Left lung (tissue), 10 donors: Measurements from ENCODE around the gene TBC1D9. TPM values are rescaled to one million over a fixed set of nuclear protein-coding genes. Genes with fewer than 3 reads are reported as not detected.

Source experiments
- ATAC-seq: fragments of 200-7000 bp; cut with Tn5 transposase; one replicate; pipeline ENCODE4 v1.9.1; 2020; ENCODE audit warnings: moderate library complexity
- DNase-seq, 4 donors: peaks; one replicate each; pipeline ENCODE4 v3.0.0-alpha.2; 2013 to 2020
- H3K27ac ChIP-seq, 2 donors: fragments of 200-600 bp; sonication (generic) in 1 of 2; one replicate each; pipeline versions ENCODE4 v1.5.0 to v1.8.0; 2020 to 2021
- H3K27me3 ChIP-seq, 2 donors: fragments of 200-600 bp; sonication (generic) in 1 of 2; one replicate each; pipeline versions ENCODE4 v1.5.0 to v1.8.0; 2020 to 2021
- H3K36me3 ChIP-seq, 2 donors: fragments of 200-600 bp; sonication (generic) in 1 of 2; one replicate each; pipeline versions ENCODE4 v1.5.0 to v1.8.0; 2020 to 2021
- H3K4me1 ChIP-seq, 2 donors: fragments of 200-600 bp; one replicate each; pipeline ENCODE4 v1.8.0; 2021
- H3K4me3 ChIP-seq, 2 donors: fragments of 200-600 bp; sonication (generic) in 1 of 2; one replicate each; pipeline versions ENCODE4 v1.5.0 to v1.8.0; 2020 to 2021; ENCODE audit warnings: mild to moderate bottlenecking in 1 of 2
- H3K9me3 ChIP-seq, 2 donors: fragments of 200-600 bp; sonication (generic) in 1 of 2; one replicate each; pipeline versions ENCODE4 v1.5.0 to v1.8.0; 2020 to 2021
- intact Hi-C, 2 donors: fragments of 100-400 bp; cut with DNase I; formaldehyde crosslinking; loops; one replicate each; pipeline versions ENCODE4 v1.11.2 to v1.14.2; 2022
- polyA plus RNA-seq, 6 donors: library from polyadenylated mRNA; unstranded; fragments of 120-200 nt; gene quantifications; one replicate each; pipeline ENCODE4 v1.2.1, GENCODE V29; 2013; ENCODE audit not compliant: insufficient read length in 6 of 6
- total RNA-seq, 2 donors: library from RNA; stranded (reverse); fragmentation: NEBNext Ultra II Directional; extraction: Animal tissue kit (Norgen Biotek cat#: 25700); gene quantifications; one replicate each; pipeline ENCODE4 v1.2.1, GENCODE V29; 2021
- TF ChIP-seq, protein P1 (sequence below), 2 donors: fragments of 200-600 bp; sonication (generic) in 1 of 2; IDR thresholded peaks; one replicate each; pipeline versions ENCODE4 v1.5.0 to v1.8.0; 2021; ENCODE audit warnings: antibody characterized with exemption in 2 of 2
- donor health status: DM: no; HTN: yes; CAD: no.
- donor health status: DM: no; HTN: no; CAD: no.

TBC1D9 gene
- total and polyA plus RNA-seq, 8 donors: 27.7 to 35.7 (median 32.3) TPM

DNA sequence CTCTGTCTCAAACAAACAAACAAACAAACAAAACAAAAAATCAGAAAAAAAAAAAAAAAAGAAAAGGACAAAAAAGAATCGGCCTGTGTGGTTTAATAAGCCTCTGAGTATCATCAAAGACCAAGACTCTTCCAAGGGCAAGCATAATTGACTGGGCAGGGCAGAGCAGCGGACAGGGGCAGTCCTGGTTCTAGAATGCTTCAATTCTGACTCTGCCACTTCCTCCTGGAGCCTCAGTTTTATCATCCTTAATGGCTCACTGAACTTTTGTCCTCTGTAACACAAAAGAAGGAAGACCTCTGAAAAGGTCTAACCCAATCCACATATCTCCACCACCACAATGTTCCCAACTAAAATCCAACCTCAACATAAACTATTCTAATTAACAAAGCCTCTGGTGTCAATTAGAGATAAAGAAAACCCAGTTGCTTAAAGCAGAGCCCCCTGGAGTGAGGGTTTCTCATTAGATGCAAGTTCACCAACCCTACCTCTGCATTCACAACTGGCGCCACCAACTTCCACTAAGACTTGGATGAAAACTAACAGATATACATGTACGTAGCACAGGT is 51.7 kb downstream of the TBC1D9 start:
- ATAC-seq (no peak), DNase-seq (no peak)
- no peaks in the 10 kb centered on the region for H3K27me3 ChIP-seq
- TF ChIP-seq, protein P1, sequence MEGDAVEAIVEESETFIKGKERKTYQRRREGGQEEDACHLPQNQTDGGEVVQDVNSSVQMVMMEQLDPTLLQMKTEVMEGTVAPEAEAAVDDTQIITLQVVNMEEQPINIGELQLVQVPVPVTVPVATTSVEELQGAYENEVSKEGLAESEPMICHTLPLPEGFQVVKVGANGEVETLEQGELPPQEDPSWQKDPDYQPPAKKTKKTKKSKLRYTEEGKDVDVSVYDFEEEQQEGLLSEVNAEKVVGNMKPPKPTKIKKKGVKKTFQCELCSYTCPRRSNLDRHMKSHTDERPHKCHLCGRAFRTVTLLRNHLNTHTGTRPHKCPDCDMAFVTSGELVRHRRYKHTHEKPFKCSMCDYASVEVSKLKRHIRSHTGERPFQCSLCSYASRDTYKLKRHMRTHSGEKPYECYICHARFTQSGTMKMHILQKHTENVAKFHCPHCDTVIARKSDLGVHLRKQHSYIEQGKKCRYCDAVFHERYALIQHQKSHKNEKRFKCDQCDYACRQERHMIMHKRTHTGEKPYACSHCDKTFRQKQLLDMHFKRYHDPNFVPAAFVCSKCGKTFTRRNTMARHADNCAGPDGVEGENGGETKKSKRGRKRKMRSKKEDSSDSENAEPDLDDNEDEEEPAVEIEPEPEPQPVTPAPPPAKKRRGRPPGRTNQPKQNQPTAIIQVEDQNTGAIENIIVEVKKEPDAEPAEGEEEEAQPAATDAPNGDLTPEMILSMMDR (IDR thresholded peaks at IDR 0.05): no peak
- H3K36me3 ChIP-seq: peaks cover 0 to 12% of the 10 kb centered on the region in 2 donors
- H3K9me3 ChIP-seq: no peaks in the 10 kb centered on the region
- H3K27ac ChIP-seq: no peak overlapping the region
- H3K4me1 ChIP-seq: peaks cover 0 to 30% of the 10 kb centered on the region in 2 donors
- H3K4me3 ChIP-seq: no peak overlapping the region
- intact Hi-C loops: no loop called here

DNA sequence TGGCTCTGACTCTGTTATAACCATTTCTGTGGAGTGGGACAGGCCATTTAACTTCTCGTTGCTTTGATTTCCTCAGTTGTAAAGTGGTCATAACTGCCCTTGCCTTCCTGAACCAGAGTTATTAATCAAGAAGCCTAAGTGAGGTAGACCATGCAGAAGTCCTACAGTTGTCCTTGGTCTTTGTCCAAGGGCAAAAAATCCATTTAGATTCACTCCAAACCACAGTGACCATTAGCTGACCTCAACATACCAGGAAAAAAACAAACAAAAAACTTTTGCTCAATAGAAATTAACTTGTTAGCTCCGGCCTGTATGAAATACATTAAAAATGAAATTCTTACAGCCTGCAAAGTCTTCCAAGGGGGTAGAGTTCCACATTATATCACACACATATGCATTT is 52.7 kb downstream of the TBC1D9 start:
- Histone ChIP-seq H3K9me3 (no peaks in the 10 kb centered on the region), H3K27me3 (no peaks in the 10 kb centered on the region), H3K4me3 (no peak overlapping the region), H3K4me1 (peaks cover 0 to 30% of the 10 kb centered on the region in 2 donors), H3K27ac (no peak overlapping the region), H3K36me3 (peaks cover 0 to 12% of the 10 kb centered on the region in 2 donors)
- DNase-seq: no peak
- TF ChIP-seq, protein P1 (IDR thresholded peaks at IDR 0.05): no peak
- intact Hi-C loops: no loop called here
- ATAC-seq: peak; percentile 18

DNA sequence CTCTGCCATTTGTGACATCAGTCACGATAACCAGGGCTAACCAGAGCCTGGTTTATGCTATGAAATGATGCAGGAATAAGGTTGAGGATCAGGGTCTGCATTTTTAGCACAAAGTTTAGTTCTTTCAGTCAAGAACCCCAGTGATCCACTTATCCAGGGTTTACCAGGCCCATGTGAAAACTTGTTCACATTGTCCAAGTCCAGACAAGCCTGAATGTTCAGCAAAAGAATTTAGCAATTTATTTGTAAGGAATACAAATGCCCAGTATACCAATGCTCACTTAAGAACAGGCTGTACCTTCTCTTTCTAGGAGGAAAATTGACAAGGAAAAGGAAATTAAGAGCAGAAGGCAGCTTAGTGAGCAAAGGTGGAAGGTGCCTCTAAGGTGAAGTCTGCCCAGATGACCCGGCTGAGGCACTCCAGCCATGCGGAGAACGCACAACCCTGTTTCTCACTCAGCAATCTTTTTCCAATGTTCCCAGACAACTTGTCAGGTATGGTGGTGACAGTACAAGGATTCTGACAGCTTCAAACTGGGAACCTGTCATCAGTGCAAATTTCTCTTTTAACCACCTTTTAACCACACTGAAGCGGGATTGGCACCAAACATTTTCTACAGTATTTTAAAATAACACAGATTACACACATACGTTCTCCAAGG is 54.0 kb downstream of the TBC1D9 start:
- ATAC-seq (no peak), DNase-seq (no peak)
- intact Hi-C loops: no loop called here
- Histone ChIP-seq H3K4me1 (peaks cover 0 to 30% of the 10 kb centered on the region in 2 donors), H3K27me3 (no peaks in the 10 kb centered on the region), H3K4me3 (no peak overlapping the region), H3K27ac (no peak overlapping the region), H3K36me3 (peaks cover 0 to 12% of the 10 kb centered on the region in 2 donors), H3K9me3 (no peaks in the 10 kb centered on the region)
- TF ChIP-seq, protein P1 (IDR thresholded peaks at IDR 0.05): no peak

DNA sequence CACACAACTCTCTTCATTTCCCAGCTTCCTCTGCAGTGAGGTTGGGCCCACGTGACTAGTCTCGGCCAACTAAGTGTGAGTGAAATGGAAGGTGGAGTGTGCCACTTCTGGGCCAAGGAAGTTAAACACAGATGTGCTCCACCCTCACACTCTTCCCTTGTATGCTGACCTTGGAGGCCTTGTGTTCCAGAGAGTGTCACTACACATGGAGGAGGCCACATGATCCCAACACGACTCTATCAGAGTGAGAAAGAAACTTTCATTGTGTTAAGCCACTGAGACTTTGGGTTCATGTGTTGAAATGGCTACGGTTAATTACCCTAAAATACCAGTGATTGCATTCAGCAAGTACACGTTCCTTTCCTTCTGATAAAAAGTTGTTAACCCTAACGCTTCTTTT is 55.1 kb downstream of the TBC1D9 start:
- Histone ChIP-seq H3K4me3 (no peak overlapping the region), H3K27me3 (no peaks in the 10 kb centered on the region), H3K36me3 (peaks cover 0 to 12% of the 10 kb centered on the region in 2 donors), H3K27ac (no peak overlapping the region), H3K4me1 (peaks cover 0 to 20% of the 10 kb centered on the region in 2 donors), H3K9me3 (no peaks in the 10 kb centered on the region)
- TF ChIP-seq, protein P1 (IDR thresholded peaks at IDR 0.05): no peak
- intact Hi-C loops: no loop called here
- no peak for ATAC-seq
- no peak for DNase-seq

DNA sequence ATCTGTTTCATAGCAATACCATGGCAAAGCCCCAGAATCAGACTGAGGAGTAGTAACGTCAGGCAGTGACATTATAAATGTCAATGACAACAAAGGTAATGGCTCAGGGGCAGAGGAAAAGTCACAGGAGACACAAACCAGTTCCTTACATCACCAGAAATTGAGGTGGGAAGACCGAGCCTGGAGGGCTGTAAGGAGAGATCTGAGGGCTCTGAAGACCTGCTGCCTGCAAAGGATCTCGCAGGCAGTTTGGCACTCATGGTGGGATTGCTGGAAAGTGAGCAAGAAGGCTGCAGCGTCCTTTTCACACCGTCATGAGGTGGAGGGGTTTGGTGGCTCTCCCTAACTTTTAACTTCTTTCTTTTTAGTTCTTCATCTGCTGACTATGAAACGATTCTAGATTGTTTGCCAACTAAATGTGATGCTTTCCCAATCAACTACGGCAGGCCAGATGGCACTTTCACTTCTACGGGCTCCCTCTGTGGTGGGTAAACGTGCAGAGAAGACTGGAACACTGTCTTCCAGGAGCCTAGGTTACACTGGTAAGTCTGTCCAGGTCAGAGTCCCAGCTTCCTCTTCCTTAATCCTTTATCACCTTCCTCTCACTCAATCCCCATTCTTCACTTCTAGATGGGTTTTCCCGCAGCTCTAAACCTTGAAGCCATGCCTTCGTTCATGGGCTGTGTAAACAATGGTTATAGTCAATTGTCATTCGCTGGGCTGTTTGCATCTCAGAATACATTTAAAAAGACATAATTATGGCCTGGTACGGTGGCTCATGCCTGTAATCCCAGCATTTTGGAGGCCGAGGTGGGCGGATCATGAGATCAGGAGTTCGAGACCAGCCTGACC is 58.2 kb downstream of the TBC1D9 start:
- ATAC-seq (no peak), DNase-seq (no peak)
- H3K4me3 ChIP-seq: no peak overlapping the region
- H3K4me1 ChIP-seq: peaks cover 0 to 3% of the 10 kb centered on the region in 2 donors
- intact Hi-C loops: no loop called here
- H3K27ac ChIP-seq: no peak overlapping the region
- TF ChIP-seq, protein P1 (IDR thresholded peaks at IDR 0.05): no peak
- H3K9me3 ChIP-seq: no peaks in the 10 kb centered on the region
- H3K27me3 ChIP-seq: no peaks in the 10 kb centered on the region
- peaks cover 0 to 12% of the 10 kb centered on the region in 2 donors for H3K36me3 ChIP-seq
